Measurements from ENCODE around the gene KCNG4.
"Not testable (repeated sequence)": the region's sequence is repeated elsewhere in the genome, so short reads cannot be mapped to it uniquely, and the experiment has no call there.

The KCNG4 gene

DNA sequence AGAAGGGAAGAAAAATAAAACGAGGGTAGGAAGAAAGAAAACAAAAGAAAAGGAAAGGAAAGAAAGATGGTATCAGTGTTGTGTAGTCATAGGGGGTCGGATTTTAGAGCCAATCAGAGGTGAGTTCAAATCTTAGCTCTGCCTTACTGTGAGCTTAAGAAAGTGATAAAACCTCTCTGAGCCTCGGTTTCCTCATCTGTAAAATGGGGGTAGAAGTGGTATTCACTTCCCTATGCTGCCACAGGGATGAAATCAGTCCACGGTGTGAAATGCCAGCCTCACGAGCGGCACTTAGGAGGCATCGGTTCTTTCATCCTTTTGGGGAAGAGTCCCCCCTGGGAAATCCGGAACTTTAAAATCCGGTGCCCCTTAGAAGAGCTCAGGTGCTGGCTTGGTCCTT, 6.1 kb downstream of the KCNG4 start:
- DNase-seq: no peak

DNA sequence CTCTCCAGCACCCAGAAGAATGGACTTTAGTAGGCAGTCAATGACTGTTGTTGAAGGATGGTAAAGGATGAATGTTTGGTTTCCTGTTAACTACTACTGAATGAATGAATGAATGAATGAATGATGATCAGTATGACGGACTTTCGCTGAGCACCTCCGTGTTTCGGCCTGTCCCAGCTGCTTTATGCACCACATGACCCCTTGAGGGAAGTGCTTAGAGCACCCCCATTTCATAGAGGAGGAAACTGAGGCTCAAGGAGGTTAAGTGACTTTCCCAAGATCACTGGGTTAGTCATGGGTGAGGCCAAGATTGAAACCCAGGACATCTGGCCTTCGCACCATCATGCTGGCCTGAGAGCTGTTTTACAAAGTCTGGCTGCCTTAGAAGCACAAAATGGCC, 6.8 kb downstream of the KCNG4 start:
- no peak for DNase-seq

DNA sequence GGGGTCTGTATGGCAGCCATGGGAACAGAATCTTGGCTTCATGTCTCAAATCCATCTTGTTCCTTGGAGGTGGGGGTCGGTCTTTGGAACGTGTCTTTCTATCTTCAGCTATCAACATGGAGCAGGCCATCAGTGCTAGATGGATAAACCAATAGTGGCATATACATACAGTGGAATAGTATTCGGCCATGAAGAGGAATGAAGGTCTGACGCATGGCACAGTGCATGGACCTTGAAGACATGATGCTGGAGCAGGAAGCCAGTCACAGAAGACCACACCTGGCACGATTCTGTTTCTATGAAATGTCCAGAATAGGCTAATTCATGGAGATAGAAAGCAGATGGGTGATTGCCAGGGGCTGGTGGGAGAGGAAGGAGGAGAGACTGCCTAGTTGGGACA, 7.8 kb downstream of the KCNG4 start:
- DNase-seq: no peak

DNA sequence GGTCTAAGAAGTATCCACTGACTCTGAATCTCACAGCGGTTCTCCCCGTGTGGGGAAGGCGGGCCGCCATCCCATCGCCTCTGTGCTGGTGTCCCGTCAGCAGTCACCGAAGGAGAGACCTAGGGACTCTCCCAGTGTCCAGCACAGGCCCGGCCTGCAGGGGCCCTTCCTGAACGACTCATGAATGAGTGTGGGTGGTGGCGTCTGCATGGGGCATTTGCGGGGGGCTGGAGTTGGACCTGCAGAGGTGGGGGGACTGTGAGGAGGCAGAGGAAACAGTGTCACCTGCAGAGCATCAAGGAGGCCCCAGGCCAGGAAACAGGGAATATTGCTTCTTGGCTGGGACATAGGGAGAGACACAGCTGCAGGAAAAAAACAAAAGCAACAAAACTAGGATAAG, 10.3 kb downstream of the KCNG4 start:
- DNase-seq: no peak

DNA sequence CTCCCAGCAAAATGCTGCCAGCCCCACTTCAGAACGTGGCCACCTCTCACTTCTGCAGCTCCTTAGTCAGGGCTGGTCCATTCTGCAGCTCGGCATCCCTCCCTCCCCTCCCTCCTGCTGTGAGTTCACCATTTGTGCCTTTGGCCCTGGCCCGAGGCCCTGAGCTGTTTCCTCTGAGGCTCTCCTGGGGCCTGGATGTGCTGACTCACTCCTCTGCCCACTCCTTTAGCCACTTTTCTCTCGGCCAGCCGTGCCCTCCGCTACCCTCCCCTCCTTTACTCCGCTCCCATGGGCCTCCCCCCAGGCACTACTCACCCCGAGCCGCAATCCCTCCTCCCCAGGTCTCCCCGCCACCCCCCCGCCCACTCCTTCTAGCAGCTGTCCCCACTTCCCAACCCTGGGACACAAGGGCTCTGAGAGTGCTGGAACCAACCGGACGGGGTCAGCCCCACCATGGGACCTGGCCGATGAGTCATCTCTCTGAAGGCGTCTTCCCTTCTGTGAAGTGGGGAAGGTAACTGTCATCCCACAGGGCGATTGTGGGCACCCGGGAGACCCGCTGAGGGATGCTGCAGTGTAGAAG, 11.5 kb downstream of the KCNG4 start:
- DNase-seq: peak; percentile 60

DNA sequence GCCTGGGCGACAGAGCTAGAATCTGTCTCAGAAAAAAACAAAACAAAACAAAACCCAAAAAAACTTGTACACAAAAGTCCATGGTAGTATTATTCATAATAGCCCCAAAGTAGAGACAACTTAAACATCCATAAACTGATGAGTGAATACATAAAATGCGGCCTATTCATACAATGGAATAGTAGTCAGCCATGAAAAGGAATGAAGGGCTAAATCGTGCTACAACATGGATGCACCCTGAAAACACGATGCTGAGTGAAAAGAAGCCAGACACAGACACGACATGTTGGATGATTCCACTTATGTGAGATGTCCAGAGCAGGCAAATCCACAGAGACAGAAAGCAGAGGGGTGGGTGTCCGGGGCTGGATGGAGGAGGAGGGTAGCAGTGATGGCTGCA, 12.3 kb downstream of the KCNG4 start:
- no peak for DNase-seq

DNA sequence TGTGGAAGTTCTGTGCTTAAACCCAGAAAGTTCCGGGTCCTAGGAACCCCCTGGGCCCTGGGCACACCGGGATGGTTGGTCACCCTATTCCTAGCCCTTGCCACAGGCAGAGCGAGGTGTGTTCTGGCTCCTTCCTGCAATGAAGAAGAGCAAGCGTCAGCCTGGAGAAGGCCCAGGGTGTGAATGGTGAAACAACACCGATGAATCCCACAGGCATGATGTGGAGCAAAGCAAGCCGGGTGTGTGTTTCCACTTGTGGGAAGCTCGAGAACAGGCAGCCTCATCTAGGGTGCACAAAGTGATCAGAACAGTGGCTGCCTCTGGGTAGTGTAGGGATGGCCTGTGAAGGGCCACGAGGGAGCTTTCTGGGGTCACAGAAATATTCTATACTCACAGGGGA, 13.8 kb downstream of the KCNG4 start:
- DNase-seq: no peak

DNA sequence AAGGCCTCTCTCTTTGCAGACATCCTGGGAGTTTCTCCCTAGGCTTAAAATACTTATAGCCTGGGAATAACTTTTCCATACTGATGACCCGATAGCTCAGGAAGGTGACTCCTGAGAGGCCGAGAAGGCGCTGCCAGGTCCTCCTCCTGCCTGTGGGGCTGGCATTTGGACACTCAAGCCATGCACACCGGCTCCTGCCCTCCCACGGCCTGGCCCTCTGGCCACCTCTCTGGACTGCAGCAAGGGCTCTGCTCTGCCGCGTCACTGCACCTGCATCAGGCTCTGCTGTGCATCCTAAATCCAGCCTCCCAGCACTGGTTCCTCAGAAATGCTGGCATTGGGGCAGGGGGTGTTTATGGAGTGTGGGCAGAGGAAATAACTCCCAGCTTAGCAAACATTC, 14.2 kb downstream of the KCNG4 start:
- no peak for DNase-seq

DNA sequence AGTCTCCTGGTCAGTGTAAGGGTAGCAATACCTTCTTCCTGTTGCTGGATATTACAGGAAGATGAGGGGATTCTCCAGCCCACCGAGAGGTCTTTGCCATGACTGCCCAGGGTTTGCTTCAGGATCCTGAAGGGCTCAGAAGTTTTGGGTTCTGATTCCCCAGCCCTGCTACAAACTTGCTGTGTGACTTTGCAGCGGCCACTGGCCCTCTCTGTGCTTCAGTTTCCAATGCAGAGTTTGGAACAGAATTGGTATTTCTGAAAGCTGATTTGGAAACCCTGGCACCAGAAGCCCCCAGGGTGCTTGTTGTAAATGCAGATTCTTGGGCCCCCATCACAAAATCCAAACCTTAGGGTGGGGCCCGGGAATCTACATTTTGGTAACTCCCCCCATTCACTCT, 14.7 kb downstream of the KCNG4 start:
- no peak for DNase-seq

DNA sequence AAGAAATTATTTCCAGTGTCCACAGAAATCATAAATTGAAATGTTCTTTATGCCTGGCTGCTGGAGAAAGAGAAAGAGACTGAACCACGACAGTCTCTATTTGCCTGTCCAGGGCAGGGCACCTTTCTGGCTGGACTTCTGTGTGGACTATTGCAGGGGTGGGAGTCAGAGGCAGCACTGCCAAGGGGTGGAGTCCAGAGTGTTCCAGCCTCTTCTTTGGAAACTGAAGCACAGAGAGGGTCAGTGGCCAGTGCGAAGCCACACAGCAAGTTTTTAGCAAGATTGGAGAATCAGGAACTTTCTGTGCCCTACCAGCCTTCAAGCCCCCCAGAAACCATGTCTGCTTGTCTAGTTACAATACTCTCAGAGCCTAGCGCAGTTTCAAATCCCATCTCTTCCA, 15.3 kb downstream of the KCNG4 start:
- no peak for DNase-seq

DNA sequence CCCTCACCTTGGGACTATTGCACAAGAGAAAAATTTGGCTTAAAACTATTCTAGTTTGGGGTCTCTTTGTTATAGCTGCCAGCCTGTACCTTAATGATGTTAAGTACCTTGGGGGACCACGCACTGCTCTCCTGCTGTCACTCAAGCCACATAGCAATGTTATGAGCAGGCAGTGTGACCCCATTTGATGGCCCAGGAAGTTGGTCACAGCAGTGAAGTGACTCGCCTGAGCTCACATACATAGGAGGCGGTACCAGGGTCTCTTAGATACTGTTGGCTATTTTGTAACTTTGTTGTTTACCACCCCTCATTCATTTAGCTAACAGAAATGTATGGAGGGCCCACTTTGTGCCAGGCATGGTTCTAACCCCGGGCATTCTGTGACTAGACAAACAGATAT, 16.4 kb downstream of the KCNG4 start:
- no peak for DNase-seq

DNA sequence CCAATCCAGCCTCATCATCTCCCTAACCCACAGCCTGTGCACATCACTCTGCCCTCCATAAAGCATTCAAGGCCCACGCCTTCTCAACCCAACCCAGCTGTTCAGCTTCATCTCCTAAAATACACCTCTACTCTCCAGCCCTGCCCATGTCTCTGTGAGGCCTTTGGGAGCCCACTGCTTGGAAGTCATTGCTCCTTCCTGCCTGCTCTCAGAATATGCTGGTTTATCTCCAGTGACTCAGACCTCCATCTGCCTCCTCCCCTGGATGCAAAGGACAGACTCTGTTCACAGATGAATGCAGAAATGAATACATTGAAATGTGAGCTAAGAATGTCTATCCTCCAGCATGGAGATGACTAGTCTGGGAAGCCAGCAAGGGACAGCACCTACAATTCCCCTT, 19.0 kb downstream of the KCNG4 start:
- DNase-seq: no peak

DNA sequence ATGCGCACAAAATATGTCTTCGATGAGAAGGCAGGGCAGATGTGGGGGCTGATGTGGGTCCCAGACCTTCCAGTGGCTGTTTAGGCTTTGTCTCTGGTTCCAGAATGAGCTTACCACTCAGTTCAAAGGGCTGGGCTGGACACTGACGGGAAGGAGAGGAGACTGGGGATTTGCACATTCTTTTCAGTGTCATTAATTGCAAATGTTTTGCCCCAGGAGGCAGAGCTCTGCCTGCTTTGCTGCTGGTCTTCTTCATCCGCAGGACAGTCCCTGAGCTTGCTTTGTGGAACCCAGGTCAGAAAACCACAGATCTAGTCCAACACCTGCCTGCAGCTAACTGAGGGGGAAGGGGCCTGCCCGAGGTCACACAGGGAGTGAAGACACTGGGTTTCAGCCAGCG, 20.9 kb downstream of the KCNG4 start:
- DNase-seq: no peak

DNA sequence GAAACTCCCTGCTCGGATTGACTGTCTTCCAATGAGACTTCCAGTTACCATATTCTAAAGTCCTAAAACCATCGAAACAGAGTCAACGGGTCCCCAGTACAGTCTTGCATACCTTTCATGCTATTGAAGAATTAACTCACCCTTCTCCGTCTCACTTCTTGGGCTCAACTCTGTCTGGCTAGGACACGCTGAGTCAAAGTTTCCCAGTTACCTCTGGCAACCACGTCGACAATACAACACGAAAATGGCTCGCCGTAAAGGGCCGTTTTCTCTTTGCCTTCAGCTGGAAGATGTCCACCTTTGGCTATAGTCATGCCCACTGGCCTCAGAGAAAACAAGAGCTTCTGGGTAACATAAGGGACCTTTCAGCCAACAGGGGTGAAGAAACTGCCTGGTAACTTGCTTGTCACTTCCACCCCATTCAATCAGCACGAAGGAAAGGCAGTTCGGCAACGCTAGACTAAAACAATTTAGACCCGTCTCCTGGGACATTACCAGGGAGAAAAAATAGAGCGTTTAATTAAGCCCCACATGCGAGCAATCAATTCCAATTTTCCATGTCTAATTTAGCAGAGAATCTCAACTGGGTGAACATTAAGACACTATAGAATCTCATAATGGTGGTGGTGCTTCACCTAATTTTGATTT, 21.5 kb downstream of the KCNG4 start:
- no peak for DNase-seq

DNA sequence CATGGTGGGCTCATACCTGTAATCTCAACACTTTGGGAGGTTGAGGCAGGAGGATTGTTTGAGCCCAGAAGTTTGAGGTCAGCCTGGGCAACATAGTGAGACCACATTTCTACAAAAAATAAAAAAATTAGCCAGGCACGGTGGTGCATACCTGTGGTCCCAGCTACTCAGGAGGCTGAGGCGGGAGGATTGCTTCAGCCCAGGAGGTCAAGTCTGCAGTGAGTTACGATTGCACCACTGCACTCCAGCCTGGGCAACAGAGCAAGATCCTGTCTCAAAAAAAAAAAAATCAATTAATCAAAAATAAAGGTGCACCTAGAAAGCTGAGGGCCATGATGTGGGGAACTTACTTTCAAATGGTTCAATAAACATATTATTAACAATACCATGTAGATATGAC, 23.7 kb downstream of the KCNG4 start:
- DNase-seq: not testable (repeated sequence)

DNA sequence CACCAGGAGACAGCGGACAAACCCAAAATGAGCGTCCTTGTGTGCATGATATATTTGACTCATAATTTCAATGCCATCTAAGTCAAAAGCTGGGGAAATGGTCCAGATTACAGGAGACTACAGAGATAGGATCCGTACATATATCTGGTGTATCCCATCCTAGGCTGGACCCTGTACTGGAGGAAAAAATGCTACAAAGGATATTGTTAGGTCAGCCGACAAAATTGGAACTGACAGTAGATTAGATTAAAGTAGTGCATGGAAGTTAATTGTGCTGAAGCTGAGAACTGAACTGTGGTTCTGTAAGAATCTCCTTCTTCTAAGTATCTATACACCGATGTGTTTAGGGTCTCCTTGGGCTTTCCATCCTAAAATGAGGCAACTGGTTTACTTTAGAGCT, 24.3 kb downstream of the KCNG4 start:
- no peak for DNase-seq

DNA sequence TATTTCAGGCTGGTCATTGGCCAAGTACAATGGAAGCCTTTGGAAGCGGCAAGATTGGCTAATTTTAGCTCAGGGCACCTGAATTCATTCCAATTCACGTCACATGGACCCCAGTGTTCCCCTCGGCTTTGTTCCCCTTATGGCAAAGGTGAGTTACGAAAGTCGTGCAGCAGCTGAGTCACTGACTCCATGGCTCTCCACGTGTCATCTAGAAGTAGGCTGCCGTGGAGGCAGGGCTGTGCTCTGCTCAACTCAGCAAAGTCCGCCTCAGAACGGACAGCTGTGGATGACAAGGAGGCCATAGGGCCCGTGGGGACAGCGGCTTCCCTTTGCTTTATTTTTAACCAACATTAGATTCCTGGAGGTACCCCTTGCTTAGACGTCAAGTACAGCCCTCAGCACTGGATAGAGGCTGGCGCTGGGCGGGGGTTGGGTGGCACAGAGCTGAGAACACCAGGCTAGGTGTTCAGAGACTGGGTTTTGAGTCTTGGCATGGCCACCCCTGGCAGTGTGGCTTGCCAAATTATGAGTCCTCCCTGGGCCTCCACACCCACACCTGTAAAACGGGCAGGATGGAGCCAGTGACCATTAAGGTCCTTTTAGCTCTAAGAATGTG, 25.3 kb downstream of the KCNG4 start:
- DNase-seq: peak; percentile 12

DNA sequence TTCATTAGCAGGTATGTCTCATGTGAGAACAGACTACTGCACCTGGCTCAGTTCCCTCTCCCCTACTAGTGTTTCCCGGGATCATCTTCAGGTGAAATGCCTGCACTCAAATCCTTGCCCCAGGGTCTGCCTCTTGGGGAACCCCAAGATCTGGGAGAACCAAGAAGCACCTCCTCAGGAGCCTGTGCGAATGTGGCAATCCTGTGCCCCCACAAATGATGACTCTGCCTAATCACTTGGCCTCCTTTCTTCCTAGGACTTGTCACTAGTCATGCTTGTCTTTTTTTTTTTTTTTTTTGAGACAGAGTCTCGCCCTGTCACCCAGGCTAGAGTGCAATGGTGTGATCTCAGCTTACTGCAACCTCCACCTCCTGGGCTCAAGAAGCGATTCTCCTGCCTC, 27.2 kb downstream of the KCNG4 start:
- no peak for DNase-seq

DNA sequence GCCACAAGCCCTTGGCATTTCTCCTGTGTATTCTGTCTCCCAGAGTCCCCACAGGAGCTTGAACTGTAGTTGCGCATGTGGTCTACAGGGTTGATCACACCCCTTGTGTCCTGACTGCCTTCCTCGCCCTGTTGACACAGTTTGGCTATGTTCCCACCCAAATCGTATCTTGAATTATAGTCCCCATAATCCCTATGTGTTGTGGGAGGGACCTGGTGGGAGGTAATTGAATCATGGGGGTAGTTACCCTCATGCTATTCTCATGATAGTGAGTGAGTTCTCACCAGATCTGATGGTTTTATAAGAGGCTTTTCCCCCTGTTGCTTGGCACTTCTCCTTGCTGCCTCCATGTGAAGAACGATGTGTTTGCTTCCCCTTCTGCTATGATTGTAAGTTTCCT, 27.7 kb downstream of the KCNG4 start:
- DNase-seq: no peak

DNA sequence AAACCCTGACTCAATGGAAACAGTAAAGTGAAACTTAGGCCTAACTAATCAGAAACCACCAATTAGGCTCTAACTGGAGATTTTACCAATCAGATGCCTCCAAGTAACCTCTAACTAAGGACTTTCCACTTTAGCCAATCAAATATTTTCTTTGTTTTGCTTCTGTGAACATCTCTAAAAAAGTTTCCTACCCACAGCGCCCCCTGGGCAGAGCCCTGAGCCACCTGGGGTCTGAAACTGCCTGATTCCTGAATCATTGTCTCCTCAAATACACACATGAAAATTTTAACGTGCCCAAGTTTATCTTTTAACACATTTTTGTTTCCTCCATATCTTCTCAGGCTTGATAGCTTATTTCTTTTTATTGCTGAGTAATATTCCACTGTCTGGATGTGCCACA, 29.8 kb downstream of the KCNG4 start:
- no peak for DNase-seq

DNA sequence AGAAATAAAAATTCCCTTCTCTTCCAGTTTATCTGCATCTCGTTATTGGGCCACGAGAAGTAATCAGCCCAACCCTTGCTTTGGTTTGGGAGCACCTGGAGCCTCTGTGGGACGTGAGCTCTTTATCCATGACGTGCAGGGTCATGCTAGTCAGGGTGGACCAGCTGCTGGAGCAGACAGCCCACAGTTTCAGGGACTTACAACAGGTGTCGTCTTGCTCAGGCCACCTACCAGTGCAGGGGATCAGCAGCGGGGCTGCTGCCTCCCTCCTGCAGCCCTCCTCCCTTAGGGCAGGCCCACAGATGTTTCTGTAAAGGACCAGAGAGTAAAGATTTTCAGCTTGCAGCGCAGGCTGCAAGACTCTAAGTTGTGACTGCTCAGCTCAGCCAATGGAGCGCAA, 31.9 kb downstream of the KCNG4 start:
- DNase-seq: no peak

DNA sequence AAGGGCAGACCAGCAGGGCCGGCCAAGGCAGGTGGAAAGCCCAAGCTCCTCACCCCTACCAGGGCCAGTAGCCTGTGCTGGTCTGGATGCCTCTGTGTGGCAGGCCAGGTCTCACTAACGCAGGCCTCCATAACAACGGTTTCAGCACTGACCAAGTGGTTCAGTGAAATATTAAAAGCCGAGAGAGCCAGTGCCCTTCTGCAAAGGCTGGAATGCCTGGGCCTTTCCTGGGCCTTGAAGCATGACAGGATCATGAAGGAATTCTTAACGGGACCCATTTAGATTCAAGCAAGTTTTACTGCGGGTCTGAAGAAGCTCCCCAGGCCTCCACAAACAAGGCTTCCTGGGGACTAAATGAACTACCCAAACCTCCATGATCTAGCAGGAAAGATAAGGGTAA, 32.6 kb downstream of the KCNG4 start:
- DNase-seq: no peak

DNA sequence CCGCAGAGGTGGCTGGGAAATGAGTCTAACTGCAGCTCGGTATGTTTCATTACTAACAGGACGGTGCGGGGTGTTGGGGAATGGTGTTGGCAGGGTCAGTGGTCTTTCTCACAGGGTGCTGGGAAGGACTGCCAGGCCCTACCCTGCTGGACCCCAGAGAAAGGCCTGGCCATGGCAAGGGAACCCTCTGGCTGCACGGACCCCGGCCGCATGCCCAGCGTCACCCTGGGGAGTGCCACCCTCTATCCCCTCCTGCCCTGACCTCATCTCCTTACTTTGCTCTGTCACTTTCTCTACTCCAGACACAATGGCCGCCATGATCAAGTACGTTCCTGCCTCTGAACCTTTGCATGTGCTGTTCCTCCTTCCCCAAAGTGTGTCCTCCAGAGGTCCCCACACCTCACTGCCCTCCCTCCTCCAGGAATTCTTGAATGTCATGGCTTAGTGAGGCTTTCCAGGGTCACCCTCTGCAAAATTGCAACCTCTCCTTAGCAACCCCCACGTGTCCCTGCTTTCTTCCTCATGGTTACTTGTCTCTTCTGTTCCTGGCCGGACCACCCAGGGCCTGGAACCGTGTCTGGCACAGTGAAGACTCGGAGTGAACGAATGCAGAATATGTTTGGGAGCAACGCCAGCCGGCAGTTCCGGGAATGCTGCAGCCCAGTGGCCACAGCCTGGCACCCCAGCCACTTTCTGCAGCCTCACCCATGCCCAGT, 33.7 kb downstream of the KCNG4 start:
- DNase-seq: no peak

DNA sequence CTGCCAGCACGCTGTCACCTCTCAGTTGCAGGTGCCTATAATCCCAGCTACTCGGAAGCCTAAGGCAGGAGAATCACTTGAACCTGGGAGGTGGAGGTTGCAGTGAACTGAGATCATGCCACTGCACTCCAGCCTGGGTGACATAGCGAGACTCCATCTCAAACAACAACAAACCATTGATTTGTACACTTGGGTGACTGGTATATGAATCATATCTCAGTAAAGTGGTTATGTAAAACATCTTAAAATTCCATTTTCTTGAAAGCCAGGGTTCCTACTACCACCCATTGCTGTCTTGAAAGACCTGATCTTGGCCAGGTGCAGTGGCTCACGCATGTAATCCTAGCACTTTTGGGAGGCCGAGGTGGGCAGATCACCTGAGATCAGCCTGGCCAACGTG, 34.7 kb downstream of the KCNG4 start:
- DNase-seq: not testable (repeated sequence)

Measured in suppressor macrophage treated with lipopolysaccharide for 4 hours (primary cell).